OCI-LY1 (cell line): ENCODE data around the gene USP22.
"Not testable (repeated sequence)": the region's sequence is repeated elsewhere in the genome, so short reads cannot be mapped to it uniquely, and the experiment has no call there.

Experiments
- H2AFZ ChIP-seq: fragments of 200-600 bp; sonication (generic), shearing (Covaris generic); 2 replicates; pipeline ENCODE4 v1.6.0; 2014; ENCODE audit warnings: antibody characterized with exemption, mild to moderate bottlenecking, low read length
- H3F3A ChIP-seq: fragments of 200-600 bp; sonication (generic), shearing (Covaris generic); 2 replicates; pipeline ENCODE4 v1.6.0; 2014; ENCODE audit warnings: mild to moderate bottlenecking, antibody characterized with exemption, low read length, moderate library complexity; ENCODE audit not compliant: insufficient read depth
- H3K27ac ChIP-seq: fragments of 200-600 bp; sonication (generic); 2 replicates; pipeline ENCODE4 v1.5.1; 2014; ENCODE audit warnings: low read length, mixed run types, mild to moderate bottlenecking, low read depth; ENCODE audit not compliant: poor library complexity, severe bottlenecking
- H3K27me3 ChIP-seq: fragments of 200-600 bp; sonication (generic); 2 replicates; pipeline ENCODE4 v1.6.0; 2014; ENCODE audit warnings: antibody characterized with exemption, mild to moderate bottlenecking, low read length, moderate library complexity; ENCODE audit not compliant: insufficient read depth
- H3K36me3 ChIP-seq: fragments of 200-600 bp; sonication (generic); 2 replicates; pipeline ENCODE4 v1.6.1; 2014; ENCODE audit warnings: mild to moderate bottlenecking, antibody characterized with exemption, low read length, moderate library complexity, mixed read lengths; ENCODE audit not compliant: insufficient read depth
- H3K4me1 ChIP-seq: fragments of 200-600 bp; sonication (generic); 2 replicates; pipeline ENCODE4 v1.5.1; 2014; ENCODE audit warnings: mild to moderate bottlenecking, low read length, moderate library complexity; ENCODE audit not compliant: insufficient read depth, severe bottlenecking
- H3K4me2 ChIP-seq: fragments of 200-600 bp; sonication (generic), shearing (Covaris generic); 2 replicates; pipeline ENCODE4 v1.6.1; 2014; ENCODE audit warnings: low read length
- H3K4me3 ChIP-seq: fragments of 200-600 bp; sonication (generic); 2 replicates; pipeline ENCODE4 v1.5.1; 2014; ENCODE audit warnings: low read length, low read depth, mild to moderate bottlenecking, mixed read lengths; ENCODE audit not compliant: poor library complexity, severe bottlenecking
- H3K79me2 ChIP-seq: fragments of 200-600 bp; shearing (Covaris generic); 2 replicates; pipeline ENCODE4 v1.6.1; 2016; ENCODE audit warnings: mixed run types, low read length, mixed read lengths; ENCODE audit not compliant: insufficient read depth
- H3K9ac ChIP-seq: fragments of 200-600 bp; sonication (generic), shearing (Covaris generic); 2 replicates; pipeline ENCODE4 v1.6.1; 2014; ENCODE audit warnings: mild to moderate bottlenecking, low read length, mixed read lengths
- H3K9me2 ChIP-seq: fragments of 200-600 bp; sonication (generic), shearing (Covaris generic); 2 replicates; pipeline ENCODE4 v1.6.1; 2014; ENCODE audit warnings: low read depth, mild to moderate bottlenecking, low read length, mixed read lengths
- H3K9me3 ChIP-seq: fragments of 200-600 bp; shearing (Covaris generic); 2 replicates; pipeline ENCODE4 v1.6.1; 2014; ENCODE audit warnings: low read length, mixed read lengths
- H4K20me1 ChIP-seq: fragments of 200-600 bp; sonication (generic), shearing (Covaris generic); 2 replicates; pipeline ENCODE4 v1.6.0; 2016; ENCODE audit warnings: mild to moderate bottlenecking, low read length; ENCODE audit not compliant: insufficient read depth
- EZH2 ChIP-seq: fragments of 200-600 bp; sonication (generic), shearing (Covaris generic); IDR thresholded peaks from 2 replicates; pipeline ENCODE4 v1.8.0; 2017; ENCODE audit warnings: borderline replicate concordance, mixed run types, mild to moderate bottlenecking, antibody characterized with exemption, low read length, moderate library complexity, mixed read lengths
- TF ChIP-seq, protein P1 (sequence below): fragments of 200-600 bp; sonication (generic), shearing (Covaris generic); IDR thresholded peaks from 2 replicates; pipeline ENCODE4 v1.5.1; 2017; ENCODE audit warnings: mild to moderate bottlenecking, antibody characterized with exemption, low read length, moderate library complexity, mixed read lengths

USP22 gene

DNA sequence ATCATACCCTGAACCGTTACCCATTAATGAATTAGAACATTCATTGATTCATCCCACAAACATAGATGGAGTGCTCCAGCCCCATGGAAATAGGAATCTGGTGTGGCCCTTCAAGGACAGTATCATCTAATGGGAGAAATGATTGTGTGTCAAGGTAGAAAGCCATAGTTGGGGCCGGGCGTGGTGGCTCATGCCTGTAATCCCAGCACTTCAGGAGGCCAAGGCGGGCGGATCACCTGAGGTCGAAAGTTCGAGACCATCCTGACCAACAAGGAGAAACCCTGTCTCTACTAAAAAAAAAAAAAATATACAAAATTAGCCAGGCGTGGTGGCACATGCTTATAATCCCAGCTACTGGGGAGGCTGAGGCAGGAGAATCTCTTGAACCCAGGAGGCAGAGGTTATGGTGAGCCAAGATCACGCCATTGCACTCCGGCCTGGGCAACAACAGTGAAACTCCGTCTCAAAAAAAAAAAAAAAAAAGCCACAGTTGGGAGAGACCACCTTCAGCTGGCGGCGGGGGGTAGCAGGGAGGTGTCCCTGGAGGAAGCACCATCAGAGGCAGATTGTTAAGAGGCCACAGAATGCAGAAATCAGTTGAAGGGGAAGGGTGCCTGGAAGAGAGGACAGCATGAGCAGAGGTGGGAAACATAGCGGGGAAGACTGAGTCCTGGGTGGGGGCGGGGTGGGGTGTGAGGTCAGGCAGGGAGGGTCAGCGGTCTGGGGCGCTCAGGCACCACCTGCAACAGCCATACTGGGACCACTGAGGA is 60.0 kb downstream of the USP22 start:
- Histone ChIP-seq H3K9ac (no peak overlapping the region), H3K27me3 (no peaks in the 10 kb centered on the region; the same call in 1 of the 2 replicates), H3K9me3 (no peaks in the 10 kb centered on the region), H3F3A (no peaks in the 10 kb centered on the region), H3K4me1 (no peaks in the 10 kb centered on the region), H3K9me2 (no peaks in the 10 kb centered on the region), H3K27ac (no peak overlapping the region), H3K79me2 (no peaks in the 10 kb centered on the region), H3K4me3 (no peak overlapping the region), H3K36me3 (no peaks in the 10 kb centered on the region), H4K20me1 (no peaks in the 10 kb centered on the region), H3K4me2 (no peak overlapping the region), H2AFZ (no peak overlapping the region)
- no peak for TF ChIP-seq EZH2
- TF ChIP-seq, protein P1, sequence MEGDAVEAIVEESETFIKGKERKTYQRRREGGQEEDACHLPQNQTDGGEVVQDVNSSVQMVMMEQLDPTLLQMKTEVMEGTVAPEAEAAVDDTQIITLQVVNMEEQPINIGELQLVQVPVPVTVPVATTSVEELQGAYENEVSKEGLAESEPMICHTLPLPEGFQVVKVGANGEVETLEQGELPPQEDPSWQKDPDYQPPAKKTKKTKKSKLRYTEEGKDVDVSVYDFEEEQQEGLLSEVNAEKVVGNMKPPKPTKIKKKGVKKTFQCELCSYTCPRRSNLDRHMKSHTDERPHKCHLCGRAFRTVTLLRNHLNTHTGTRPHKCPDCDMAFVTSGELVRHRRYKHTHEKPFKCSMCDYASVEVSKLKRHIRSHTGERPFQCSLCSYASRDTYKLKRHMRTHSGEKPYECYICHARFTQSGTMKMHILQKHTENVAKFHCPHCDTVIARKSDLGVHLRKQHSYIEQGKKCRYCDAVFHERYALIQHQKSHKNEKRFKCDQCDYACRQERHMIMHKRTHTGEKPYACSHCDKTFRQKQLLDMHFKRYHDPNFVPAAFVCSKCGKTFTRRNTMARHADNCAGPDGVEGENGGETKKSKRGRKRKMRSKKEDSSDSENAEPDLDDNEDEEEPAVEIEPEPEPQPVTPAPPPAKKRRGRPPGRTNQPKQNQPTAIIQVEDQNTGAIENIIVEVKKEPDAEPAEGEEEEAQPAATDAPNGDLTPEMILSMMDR, result no peak

DNA sequence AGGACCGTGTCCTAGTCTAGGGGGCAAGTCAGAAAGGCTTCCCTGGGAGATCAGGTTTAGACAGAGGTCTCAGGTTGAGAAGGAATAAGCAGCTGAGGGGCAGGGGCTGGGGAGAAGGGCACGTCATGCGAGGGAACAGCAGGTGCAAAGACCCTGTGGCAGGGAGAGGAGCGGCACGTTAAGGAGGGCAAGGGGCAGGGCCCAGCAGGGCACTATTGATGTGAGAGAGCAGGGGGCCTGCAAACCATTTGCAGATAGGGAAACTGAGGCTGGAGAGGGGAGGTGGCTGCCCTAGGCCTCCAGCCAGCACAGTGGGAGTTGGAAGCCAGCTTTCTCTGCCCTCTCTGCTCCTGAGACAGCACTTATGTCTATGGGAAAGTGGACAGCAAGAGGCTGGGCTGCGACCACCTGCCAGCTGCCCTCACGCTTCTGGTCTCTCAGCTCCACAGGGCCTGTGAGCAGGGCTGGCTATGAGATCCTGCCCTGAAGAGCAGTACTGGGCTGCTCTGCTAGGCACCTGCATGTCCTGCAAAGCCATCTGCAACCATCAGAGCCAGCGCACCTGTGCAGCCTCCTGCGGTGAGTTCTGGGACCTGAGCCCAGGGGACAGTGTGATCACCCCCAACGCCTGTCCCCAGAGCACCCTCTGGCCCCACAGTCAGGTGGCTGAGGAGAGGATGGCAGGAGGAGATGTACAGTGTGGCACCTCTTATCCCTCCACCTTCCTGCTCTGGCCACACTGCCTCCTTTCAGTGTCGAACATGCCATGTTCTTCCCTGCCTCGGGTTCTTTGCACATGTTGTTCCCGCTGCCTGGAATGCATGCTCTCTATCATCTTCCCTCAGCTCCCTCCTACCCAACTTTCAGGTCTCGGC is 61.5 kb downstream of the USP22 start:
- Histone ChIP-seq H3K4me2 (no peak overlapping the region), H3K9ac (no peak overlapping the region), H3K36me3 (no peaks in the 10 kb centered on the region), H3K4me3 (no peak overlapping the region), H3K9me2 (no peaks in the 10 kb centered on the region), H3K27ac (no peak overlapping the region), H3K4me1 (no peaks in the 10 kb centered on the region), H3K9me3 (no peaks in the 10 kb centered on the region), H2AFZ (no peak overlapping the region), H3K27me3 (no peaks in the 10 kb centered on the region; the same call in 1 of the 2 replicates), H4K20me1 (no peaks in the 10 kb centered on the region), H3K79me2 (no peaks in the 10 kb centered on the region), H3F3A (no peaks in the 10 kb centered on the region)
- no peak for TF ChIP-seq EZH2
- TF ChIP-seq, protein P1, result no peak

DNA sequence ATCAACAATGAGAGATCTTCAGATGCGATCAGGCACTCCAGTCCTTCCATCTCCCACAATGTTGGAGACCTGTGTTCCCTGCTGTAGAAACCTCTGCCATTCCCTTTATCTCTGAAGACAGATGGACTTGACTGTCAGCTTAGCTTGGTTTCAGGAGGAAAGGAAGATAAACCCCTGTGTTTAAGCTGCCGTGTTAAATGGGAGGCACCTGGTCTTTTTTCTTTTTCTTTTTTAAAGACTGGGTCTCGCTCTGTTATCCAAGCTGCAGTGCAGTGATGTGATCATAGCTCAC is 63.1 kb downstream of the USP22 start:
- Histone ChIP-seq H3K79me2 (no peaks in the 10 kb centered on the region), H2AFZ (no peak overlapping the region), H3F3A (no peaks in the 10 kb centered on the region), H3K9me2 (no peaks in the 10 kb centered on the region), H3K27me3 (peaks cover 4% of the 10 kb centered on the region; the same call in 1 of the 2 replicates), H3K27ac (no peak overlapping the region), H3K36me3 (no peaks in the 10 kb centered on the region), H3K4me1 (no peaks in the 10 kb centered on the region), H3K9ac (no peak overlapping the region), H3K4me3 (no peak overlapping the region), H3K4me2 (no peak overlapping the region), H4K20me1 (no peaks in the 10 kb centered on the region), H3K9me3 (no peaks in the 10 kb centered on the region)
- TF ChIP-seq EZH2, result no peak
- TF ChIP-seq, protein P1, result no peak

DNA sequence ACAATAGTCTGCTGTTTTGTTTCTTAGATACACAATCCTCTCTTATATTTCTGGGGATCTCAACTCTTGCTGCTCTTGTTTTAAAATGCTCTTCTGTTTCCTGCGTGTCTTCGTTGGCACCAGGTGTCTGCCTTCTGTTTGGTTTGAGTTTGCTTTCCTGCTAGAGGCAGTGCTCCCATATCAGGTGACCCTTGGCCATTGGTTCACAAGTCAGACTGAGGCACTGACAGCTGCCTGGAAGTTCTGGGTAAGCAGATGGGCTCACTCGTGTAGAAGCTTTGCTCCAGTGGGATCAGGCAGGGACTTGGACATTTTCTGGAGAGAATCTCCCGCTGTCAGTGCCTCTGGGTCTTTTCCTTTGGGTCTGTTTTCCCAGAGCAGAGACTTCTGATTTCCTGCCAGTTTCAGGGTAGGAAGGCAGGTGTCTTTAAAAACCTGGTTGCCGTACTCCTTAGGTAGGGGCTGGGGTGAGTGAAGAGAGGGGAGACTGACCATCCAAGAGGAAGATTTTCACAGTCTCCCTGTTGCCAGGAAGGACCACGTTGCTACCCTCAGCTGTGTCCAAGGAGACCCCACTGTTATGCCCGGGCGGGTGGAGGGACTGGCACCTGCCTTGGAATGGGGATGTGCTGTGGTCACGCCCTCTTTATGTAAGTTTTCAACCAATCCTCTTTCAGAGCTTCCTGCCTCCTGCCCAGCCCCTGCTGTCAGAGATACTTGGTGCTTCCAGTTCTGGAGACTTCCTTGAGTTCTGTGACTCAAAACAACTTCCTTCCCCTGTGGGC is 63.6 kb downstream of the USP22 start:
- not testable (repeated sequence) for H2AFZ ChIP-seq, H3K79me2 ChIP-seq, H4K20me1 ChIP-seq, H3K9me2 ChIP-seq, H3K27ac ChIP-seq, H3K4me3 ChIP-seq, H3K9ac ChIP-seq, H3K9me3 ChIP-seq, H3K36me3 ChIP-seq, H3K27me3 ChIP-seq, H3K4me2 ChIP-seq, H3K4me1 ChIP-seq, H3F3A ChIP-seq

DNA sequence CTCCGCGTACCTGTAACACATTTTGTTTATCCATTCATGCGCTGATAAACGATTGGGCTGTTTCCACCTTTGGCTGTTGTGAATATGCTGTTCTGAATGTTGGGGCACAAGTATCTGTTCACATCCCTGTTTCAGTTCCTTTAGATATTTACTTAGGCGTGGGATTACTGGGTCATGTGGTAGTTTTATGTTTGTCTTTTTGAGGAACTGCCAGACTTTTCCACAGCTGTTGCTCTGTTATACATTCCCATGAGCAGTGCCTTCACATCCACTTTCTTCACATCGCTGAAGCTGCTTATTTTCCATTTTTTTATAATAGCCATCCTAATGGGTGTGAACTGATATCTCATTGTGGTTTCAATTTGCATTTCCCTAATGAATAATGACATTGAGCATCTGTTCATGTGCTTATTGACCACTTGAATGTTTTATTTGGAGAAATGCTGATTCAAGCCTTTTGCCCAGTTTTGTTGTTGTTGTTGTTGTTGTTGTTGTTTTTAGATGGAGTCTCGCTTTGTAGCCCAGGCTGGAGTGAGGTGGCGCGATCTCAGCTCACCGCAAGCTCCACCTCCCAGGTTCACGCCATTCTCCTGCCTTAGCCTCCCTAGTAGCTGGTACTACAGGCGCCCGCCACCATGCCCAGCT is 65.1 kb downstream of the USP22 start:
- H3K9ac ChIP-seq, H3K9me3 ChIP-seq, H3K79me2 ChIP-seq, H3K4me2 ChIP-seq, H3K36me3 ChIP-seq, H3K9me2 ChIP-seq, H3K27ac ChIP-seq, H3K4me3 ChIP-seq, H3K27me3 ChIP-seq, H2AFZ ChIP-seq, H3K4me1 ChIP-seq, H4K20me1 ChIP-seq, H3F3A ChIP-seq: not testable (repeated sequence)
